HG02610 (cell line): Measurements from ENCODE around the gene IL15RA.
"Not testable (repeated sequence)": the region's sequence is repeated elsewhere in the genome, so short reads cannot be mapped to it uniquely, and the experiment has no call there.

Source experiments
- ATAC-seq: cut with Tn5 transposase; IDR thresholded peaks from one replicate; pipeline ENCODE4 v1.9.1; 2021; ENCODE audit warnings: mild to moderate bottlenecking, moderate library complexity; ENCODE audit not compliant: unreplicated experiment

IL15RA gene

GRCh38 chr10:6006546-6006945 is 29.2 kb upstream of the IL15RA start:
- no peak for ATAC-seq

- ATAC-seq, result no peak
These were observed 28.6 kb upstream of the IL15RA start for GRCh38 chr10:6005856-6006395.

- ATAC-seq, result not testable (repeated sequence)
These were observed 27.9 kb upstream of the IL15RA start for GRCh38 chr10:6005161-6005804.

GRCh38 chr10:6002809-6003510 is 25.6 kb upstream of the IL15RA start:
- no peak for ATAC-seq

- ATAC-seq, result no peak
These were observed 22.3 kb upstream of the IL15RA start for GRCh38 chr10:5999440-6000165.

GRCh38 chr10:5996696-5997095 is 19.4 kb upstream of the IL15RA start:
- ATAC-seq, result no peak

GRCh38 chr10:5992398-5992797 is 15.1 kb upstream of the IL15RA start:
- ATAC-seq, result no peak

- no peak for ATAC-seq
These were observed 14.4 kb upstream of the IL15RA start for GRCh38 chr10:5991708-5992107.

GRCh38 chr10:5989756-5990155 is 12.4 kb upstream of the IL15RA start:
- no peak for ATAC-seq

GRCh38 chr10:5988336-5988920 is 11.1 kb upstream of the IL15RA start:
- no peak for ATAC-seq

- no peak for ATAC-seq
These were observed 10.4 kb upstream of the IL15RA start for GRCh38 chr10:5987747-5988146.

- ATAC-seq, result no peak
These were observed 7.7 kb upstream of the IL15RA start for GRCh38 chr10:5985029-5985428.

- no peak for ATAC-seq
These were observed 6.4 kb upstream of the IL15RA start for GRCh38 chr10:5983774-5984173.

- no peak for ATAC-seq
These were observed 4.2 kb upstream of the IL15RA start for GRCh38 chr10:5981529-5981928.

- no peak for ATAC-seq
These were observed 817 bp upstream of the IL15RA start for GRCh38 chr10:5978230-5978489.

- peak; percentile 2 for ATAC-seq
These were observed 552 bp downstream of the IL15RA start for GRCh38 chr10:5976512-5977470.

- peak; percentile 74 for ATAC-seq
These were observed 1.5 kb downstream of the IL15RA start for GRCh38 chr10:5975641-5976473.

- ATAC-seq, result no peak
These were observed 4.3 kb downstream of the IL15RA start for GRCh38 chr10:5973069-5973468.

GRCh38 chr10:5971886-5972285 is 5.5 kb downstream of the IL15RA start:
- ATAC-seq, result no peak
